Limb (tissue), 2 donors: Measurements from ENCODE around the gene CCDC7.
"Not testable (repeated sequence)": the region's sequence is repeated elsewhere in the genome, so short reads cannot be mapped to it uniquely, and the experiment has no call there.

Experiments used
- DNase-seq, 2 donors: peaks; one replicate each; pipeline ENCODE4 v3.0.0-alpha.2; 2016; ENCODE audit errors: extremely low spot score in 2 of 2

Gene CCDC7

DNA sequence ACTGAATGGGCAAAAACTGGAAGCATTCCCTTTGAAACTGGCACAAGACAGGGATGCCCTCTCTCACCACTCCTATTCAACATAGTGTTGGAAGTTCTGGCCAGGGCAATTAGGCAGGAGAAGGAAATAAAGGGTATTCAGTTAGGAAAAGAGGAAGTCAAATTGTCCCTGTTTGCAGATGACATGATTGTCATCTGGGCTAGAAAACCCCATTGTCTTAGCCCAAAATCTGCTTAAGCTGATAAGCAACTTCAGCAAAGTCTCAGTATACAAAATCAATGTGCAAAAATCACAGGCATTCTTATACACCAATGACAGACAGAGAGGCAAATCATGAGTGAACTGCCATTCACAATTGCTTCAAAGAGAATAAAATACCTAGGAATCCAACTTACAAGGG, 116.8 kb downstream of the CCDC7 start:
- not testable (repeated sequence) for DNase-seq

DNA sequence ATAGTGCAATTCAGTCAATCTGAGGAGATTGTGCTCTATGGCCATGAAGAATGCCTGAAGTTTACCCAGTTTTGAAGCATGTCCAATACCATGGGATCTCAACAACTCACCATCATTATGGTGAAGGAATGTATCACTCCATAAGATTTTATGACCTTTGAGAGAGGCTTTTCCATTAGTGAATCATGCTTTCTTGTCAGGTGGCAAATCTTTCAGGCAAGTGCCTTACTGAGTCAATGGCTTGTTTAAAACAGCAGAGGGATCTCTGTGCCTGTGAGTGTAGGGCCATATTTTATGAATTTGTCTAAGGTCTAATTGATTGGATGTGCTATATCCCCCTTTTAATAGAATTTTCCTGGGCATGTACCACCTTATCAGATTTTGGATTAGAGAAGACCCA, 131.5 kb downstream of the CCDC7 start:
- DNase-seq: no peak

DNA sequence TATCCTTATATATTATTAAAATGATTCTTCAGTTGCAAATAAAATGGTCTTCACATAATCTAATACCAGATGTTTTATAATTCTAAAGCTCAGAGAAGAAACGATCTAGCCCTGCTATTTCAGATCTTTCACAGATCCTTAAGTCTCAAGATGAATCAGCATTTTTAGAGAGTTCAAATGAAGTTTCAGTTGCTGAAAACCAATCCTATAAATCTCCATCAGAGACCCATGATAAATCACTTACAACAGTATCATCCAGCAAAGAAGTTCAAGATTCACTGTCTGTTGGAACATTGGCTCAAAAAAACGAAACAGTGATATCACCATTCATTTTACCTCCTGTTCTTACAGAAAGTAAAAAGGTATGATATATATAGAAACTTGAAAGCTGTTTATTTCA, 137.0 kb downstream of the CCDC7 start:
- DNase-seq: no peak

DNA sequence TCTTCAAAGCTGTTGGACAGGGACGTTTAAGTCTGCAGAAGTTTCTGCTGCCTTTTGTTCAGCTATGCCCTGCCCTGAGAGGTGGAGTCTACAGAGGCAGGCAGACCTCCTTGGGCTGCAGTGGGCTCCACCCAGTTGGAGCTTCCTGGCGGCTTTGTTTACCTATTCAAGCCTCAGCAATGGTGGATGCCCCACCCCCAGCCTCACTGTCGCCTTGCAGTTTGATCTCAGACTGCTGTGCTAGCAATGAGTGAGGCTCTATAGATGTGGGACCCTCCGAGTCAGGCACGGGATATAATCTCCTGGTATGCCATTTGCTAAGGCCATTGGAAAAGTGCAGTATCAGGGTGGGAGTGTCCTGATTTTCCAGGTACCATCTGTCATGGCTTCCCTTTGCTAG, 152.1 kb downstream of the CCDC7 start:
- not testable (repeated sequence) for DNase-seq

DNA sequence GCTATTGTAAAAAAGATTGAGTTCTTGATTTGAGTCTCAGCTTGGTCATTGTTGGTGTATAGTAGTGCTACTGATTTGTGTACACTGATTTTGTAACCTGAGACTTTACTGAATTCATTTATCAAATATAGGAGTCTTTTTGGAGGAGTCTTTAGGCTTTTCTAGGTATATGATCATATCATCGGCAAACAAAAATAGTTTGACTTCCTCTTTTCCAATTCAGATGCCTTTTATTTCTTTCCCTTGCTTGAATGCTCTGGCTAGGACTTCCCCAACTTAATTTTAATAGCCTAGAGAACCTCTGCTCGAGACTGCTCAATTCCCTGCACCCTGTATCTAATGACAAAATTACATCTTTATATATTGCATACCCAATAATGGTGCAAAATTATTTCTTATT, 154.4 kb downstream of the CCDC7 start:
- no peak for DNase-seq

DNA sequence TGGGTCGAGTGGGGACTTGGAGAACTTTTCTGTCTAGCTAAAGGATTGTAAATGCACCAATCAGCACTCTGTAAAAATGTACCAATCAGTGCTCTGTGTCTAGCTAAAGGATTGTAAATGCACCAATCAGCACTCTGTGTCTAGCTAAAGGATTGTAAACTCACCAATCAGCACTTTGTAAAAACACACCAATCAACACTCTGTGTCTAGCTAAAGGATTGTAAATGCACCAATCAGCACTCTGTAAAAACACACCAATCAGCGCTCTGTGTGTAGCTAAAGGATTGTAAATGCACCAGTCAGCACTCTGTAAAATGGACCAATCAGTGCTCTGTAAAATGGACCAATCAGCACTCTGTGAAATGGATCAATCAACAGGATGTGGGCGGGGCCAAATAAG, 155.6 kb downstream of the CCDC7 start:
- not testable (repeated sequence) for DNase-seq

DNA sequence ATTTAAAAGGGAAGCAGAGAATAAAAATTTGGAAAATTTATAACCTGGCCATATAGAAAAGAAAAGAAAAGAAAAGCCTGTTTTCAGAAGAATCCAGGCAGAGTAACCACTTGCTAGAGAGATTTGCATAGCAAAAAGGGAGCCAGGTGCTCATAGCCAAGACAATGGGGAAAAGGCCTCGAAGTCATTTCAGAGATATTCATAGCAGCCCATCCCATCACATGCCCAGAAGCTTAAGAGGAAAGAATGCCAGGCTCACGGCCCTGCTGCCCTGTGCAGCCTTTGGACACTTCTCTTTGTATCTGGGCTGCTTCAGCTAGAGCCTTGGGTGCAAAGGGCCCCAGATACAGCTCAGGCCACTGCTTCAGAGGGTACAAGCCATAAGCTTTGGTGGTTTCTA, 159.8 kb downstream of the CCDC7 start:
- DNase-seq: no peak

DNA sequence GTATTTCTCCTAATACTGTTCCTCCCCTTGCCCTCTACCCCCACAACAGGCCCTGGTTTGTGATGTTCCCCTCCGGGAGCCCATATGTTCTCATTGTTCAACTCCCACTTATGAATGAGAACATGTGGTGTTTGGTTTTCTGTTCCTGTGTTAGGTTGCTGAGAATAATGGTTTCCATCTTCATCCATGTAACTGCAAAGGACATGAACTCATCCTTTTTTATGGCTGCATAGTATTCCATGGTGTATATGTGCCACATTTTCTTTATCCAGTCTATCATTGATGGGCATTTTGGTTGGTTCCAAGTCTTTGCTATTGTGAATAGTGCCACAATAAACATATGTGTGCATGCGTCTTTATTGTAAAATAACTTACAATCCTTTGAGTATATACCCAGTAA, 164.6 kb downstream of the CCDC7 start:
- DNase-seq: not testable (repeated sequence)

DNA sequence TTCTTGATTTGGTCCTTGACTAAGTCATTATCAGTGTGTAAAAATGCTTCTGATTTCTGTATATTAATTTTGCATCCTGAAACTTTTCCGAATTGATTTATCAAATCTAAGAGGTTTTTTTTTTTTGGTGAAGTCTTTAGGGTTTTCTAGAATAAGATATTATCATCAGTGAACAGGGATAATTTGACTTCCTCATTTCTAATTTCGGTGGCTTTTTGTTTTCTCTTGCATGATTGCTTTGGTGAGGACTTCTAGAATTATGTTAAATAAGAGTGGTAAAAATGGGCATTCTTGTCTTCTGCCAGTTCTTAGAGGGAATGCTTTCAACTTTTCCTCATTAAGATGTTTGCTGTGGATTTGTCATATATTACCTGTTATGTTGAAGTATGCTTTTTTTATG, 170.5 kb downstream of the CCDC7 start:
- DNase-seq: no peak

DNA sequence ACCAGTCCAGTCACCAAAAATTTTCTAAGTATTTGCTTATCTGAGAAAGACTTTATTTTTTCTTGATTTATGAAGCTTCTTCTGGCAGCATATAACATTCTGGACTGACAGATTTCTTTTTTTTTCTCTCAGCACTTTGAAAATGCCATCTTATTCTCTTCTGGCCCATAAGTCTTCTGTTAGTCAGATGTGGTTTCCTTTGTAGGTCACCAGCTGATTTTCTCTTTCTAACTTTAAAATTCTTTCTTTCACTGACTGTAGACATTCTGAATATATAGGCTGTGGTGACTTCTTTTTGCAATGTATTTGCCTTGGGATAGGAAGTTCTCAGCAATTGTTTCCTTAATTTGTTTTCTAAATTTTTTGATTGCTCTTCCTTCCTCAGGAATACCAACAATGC, 172.5 kb downstream of the CCDC7 start:
- no peak for DNase-seq

DNA sequence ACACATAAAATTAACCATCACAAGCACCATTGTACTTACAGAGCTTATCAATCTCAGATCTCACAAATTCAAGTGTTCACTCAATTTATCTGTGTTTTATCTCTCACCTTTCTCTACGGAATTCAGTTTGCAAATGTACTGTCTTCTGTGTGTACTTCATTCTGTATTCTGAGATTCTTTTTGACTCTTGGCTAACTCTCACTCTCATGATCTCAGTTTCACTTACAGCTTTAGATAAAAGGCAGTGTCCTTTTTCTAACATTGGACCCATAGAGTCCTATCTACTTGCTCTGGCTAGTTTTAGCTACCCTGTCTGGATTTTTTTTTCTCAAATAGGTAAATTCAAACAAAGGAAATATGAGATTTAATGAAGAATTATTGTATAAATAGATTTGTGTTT, 176.0 kb downstream of the CCDC7 start:
- no peak for DNase-seq

DNA sequence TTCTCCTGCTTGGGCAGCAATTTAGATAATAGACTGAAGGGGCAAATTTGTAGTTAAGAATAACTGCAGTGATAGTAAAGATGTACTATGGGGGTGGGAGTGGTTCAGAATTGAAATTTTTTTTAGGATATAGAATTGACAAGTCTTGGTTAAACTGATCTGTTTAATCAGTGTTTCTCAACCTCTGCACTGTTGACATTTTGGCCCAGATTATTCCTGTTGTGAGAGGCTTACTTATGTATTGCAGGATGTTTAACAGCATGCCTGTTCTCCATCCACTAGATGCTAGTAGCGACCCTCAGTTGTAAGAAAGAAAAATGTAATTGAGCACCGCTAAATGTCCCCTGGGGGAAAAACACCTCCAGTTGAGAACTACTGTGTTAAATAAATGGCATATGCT, 176.5 kb downstream of the CCDC7 start:
- DNase-seq: no peak

DNA sequence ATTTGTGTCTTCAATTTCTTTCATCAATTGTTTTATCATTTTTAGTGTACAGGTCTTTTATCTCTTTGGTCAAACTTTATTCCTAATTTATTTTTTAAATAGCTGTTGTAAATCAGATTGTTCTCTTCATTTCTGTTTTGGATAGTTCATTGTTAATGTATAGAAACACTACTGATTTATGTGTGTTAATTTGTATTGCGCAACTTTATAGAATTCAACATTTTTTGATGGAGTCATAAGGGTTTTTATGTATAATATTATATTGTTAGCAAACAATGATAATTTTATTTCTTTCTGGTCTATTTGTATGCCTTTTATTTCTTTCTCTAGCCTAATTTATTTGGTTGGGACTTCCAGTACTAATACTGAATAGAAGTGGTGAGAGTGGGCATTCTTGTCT, 181.2 kb downstream of the CCDC7 start:
- no peak for DNase-seq

DNA sequence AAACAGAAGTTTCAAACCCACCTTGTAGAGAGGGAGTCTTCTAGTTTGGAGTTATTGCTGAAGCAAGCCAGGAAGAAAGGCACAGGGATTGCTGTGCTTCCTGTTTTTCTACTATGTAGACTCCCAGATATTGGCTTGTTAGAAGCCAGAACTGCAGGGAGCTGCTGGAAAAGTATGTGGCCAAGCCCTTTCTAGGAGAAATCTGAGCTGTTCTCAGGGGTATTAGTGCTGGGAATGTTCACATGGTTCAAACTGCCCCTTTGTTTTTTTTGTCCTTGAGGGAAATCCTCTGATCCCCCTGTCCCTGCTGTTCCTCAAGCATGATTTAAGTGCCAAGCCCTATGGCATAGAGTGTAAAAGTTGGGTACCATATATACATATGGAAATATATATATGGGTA, 184.0 kb downstream of the CCDC7 start:
- DNase-seq: no peak

DNA sequence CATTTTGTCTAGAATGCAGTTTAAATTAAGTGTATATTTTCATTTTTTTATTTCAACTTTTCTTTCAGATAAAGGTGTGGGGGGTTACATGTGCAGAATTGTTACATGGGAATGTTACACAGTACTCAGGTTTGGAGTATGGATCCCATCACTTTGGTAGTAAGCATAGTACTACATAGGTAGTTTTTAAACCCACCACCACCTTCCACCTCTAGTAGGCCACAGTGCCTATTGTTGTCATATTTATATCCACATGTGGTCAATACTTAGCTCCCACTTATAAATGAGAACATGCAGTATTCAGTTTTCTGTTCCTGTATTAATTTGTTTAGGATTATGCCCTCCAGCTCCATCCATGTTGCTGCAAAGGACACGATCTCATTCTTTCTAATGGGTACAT, 200.6 kb downstream of the CCDC7 start:
- no peak for DNase-seq

DNA sequence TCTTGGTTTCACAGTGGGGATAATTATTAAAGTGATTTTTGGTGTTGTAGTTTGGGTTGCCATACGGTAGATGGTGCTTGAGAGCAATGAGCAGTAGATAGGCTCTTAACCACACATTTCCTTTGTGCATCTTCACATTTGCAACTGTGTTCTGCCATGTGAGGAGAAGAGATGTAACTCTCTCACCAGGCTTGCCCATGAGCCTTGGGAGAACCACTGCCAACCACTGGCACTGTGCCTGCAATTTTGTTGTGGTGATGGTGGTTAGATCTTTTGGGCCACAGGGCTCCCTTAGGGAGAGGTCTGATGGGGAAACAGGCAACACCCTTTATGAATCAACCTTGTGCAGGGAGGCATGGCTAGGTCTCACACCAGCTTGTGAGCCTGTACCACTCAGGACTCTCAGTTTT, 204.3 kb downstream of the CCDC7 start:
- no peak for DNase-seq

DNA sequence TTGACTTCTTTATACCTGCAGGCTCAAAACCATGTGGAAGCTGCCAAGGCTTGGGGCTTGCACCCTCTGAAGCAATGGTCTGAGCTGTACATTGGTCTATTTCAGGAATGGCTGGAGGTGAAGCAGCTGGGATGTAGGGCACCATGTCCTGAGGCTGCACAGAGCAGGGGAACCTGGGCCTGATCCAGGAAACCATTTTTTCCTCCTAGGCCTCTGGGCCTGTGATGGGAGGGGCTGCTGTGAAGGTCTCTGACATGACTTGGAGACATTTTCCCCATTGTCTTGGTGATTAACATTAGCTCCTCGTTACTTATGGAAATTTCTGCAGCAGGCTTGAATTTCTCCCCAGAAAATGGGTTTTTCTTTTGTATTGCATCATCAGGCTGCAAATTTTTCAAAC, 211.5 kb downstream of the CCDC7 start:
- DNase-seq: not testable (repeated sequence)

DNA sequence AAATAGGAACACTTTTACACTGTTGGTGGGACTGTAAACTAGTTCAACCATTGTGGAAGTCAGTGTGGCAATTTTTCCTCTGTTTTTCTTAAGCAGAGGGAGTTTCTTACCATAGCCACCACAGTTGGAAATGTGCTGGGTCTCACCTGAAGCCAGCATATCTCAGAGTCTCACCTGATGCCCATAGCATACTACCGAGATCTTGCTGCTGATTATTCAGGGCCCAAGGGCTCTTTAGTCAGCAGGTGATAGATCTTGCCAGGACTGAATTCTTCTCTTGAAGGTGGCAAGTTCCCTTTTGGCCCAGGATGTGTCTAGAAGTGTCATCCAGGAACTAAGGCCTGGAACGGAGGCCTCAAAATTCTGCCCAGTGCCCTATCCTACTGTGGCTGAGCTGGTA, 215.4 kb downstream of the CCDC7 start:
- DNase-seq: no peak

DNA sequence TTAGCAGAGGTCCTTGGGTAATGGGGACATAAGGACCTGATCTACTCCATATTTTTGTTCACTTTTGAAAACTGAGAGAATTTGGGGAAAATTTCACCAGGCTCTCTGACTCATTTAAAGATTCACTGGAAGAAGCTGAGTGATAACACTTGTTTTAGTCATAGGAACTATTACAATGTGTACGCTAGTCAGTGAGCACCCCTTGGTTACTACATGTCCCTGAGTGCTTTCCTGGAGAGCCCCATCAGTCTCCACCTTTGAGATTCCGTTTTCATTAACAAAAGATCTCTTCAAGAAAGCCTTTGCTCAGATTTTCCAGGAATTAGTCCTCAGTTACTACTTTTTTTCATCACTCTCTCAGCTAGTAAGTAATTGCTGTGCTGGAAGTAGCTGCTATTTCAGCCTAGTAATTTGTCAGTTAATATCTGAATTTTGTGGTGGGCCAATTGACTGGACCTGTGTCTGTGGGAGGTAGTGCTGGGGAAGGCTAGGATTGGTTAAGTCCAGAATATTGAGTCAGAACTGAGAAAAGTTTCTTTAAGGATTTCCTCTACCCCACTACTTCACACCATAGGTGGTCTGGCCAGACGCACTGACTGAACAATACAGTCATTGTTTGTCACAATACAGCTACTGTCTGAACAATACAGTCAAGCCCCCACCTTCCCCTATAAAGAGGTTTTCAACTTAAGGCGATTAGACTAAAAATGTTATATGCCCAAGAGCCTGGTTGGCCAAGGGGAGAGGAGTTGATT, 235.0 kb downstream of the CCDC7 start:
- DNase-seq: no peak

DNA sequence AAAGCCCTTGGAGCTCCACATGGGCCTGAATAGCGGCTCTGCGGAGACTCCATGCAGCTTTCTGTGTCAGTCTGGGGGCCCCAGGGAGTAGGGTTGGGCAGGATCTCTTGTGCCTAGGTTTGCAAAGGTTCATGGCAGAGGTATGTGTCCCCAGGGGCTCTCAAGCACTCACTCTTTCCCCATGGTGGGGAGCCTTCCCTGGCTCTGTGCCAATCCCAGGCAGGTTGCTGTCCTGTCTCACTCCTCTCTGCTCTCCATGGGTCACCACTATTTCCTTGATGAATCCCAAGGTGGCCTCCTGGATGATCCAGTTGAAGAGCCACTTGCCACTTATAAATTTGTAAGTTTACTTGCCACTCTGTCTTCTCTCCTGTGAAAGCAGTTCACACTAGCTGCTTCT, 238.4 kb downstream of the CCDC7 start:
- no peak for DNase-seq

DNA sequence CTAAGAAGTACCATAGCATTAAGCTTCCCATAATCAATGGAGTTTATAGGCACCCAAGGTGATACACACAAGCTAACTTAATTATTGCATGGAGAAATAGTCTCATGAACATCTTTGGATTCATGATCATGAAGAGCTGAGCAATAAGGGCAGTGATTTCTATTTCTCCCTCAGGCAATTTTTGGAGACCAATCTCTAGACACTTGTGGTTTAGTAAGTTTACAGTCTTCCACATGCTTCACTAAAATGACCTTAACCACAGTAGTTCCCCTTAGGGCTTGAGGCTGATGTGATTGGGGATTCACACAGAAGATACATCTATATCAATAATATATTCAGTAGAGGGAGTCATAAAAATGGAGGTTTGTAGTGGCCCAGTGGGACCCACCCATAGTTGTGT, 241.2 kb downstream of the CCDC7 start:
- DNase-seq: no peak

DNA sequence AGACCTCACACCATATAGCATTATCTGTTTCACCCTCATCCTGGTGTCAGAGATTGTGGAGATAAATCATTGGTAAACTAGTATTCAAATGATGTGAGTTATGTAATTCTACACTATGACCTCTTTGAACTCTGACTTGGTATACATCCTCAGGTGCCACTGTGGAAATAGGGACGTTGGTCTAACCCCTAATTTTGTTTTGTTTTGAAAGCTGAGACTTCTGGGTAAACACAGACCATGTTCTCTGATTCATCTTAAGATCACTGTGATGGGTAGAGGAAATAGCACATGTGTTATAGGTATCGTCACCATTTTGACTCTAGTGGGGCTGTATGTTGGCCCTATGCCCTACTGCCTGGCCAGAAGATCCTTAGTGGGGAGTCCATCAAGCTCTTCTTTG, 241.6 kb downstream of the CCDC7 start:
- DNase-seq: no peak

DNA sequence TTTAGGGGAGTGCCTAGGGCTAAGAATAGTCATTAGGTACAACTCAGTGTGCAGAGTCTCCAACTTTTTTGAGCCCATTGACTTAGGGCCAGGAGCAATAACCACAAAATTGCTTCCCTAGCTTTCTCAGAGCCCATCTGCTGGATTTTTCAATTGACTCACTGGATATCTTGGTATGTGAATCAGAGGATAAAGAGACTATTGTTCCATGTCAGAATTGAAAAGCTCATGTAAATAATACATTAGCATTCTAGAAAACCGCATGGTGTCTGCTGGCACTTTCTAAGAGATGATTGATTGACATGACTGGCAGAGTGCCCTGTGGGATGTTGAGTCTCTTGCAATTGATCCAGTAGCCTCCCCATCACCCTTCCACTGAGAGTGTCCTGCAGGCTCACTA, 246.2 kb downstream of the CCDC7 start:
- no peak for DNase-seq

DNA sequence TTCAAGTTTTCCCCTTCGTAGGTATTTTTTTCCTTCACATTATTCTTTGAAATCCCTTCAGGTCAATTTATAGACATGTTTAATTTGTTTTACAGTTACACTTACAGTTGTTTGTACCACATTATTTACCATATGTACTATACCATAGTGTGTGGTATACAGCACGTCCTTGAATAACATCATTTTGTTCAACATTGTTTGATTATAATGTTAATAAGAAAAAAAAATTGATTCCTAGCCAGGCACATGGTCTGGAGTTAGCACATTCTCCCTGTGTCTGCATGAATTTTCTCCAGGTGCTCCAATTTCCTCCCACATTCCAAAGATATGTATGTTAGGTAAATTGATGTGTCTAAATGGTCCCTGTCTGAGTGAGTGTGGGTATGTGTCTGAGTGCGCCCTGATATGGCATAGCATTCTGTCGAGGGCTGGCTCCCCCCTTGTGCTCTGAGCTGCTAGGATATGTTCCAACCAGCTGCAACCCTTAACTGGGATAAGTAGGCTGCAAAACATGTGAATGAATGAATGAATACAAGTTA, 247.6 kb downstream of the CCDC7 start:
- no peak for DNase-seq
